IPS DF 6.9 (cell line): ENCODE data around the gene RNF181.
"Not testable (repeated sequence)": the region's sequence is repeated elsewhere in the genome, so short reads cannot be mapped to it uniquely, and the experiment has no call there.

ENCODE experiments used
- DNase-seq: peaks from one replicate; pipeline ENCODE4 v3.0.0-alpha.2; 2013; ENCODE audit warnings: low read depth, low spot score
- H3K27ac ChIP-seq: one replicate; pipeline ENCODE4 v1.5.1; 2013; ENCODE audit warnings: low read length, control low read depth
- H3K27me3 ChIP-seq: 2 replicates; pipeline ENCODE4 v1.6.1; 2013; ENCODE audit warnings: mild to moderate bottlenecking, low read length; ENCODE audit not compliant: control insufficient read depth, insufficient read depth
- H3K36me3 ChIP-seq: 2 replicates; pipeline ENCODE4 v1.6.1; 2013; ENCODE audit warnings: low read length; ENCODE audit not compliant: control insufficient read depth, insufficient read depth
- H3K4me1 ChIP-seq: 2 replicates; pipeline ENCODE4 v1.6.1; 2013; ENCODE audit warnings: low read length; ENCODE audit not compliant: control insufficient read depth, insufficient read depth
- H3K4me3 ChIP-seq: 2 replicates; pipeline ENCODE4 v1.5.1; 2013; ENCODE audit warnings: mild to moderate bottlenecking, low read length
- H3K9me3 ChIP-seq: 2 replicates; pipeline ENCODE4 v1.6.1; 2013; ENCODE audit warnings: low read length, inconsistent platforms; ENCODE audit not compliant: control insufficient read depth, insufficient read depth
- WGBS: extraction: QIAGEN DNeasy Blood & Tissue Kit; methylation state at CpG from one replicate; pipeline ENCODE4 v1.1.7; 2013; ENCODE audit warnings: mixed read lengths, missing lambda C conversion rate; ENCODE audit not compliant: insufficient read length, insufficient coverage; 5-methylcytosine and 5-hydroxymethylcytosine counted together

Gene RNF181

DNA sequence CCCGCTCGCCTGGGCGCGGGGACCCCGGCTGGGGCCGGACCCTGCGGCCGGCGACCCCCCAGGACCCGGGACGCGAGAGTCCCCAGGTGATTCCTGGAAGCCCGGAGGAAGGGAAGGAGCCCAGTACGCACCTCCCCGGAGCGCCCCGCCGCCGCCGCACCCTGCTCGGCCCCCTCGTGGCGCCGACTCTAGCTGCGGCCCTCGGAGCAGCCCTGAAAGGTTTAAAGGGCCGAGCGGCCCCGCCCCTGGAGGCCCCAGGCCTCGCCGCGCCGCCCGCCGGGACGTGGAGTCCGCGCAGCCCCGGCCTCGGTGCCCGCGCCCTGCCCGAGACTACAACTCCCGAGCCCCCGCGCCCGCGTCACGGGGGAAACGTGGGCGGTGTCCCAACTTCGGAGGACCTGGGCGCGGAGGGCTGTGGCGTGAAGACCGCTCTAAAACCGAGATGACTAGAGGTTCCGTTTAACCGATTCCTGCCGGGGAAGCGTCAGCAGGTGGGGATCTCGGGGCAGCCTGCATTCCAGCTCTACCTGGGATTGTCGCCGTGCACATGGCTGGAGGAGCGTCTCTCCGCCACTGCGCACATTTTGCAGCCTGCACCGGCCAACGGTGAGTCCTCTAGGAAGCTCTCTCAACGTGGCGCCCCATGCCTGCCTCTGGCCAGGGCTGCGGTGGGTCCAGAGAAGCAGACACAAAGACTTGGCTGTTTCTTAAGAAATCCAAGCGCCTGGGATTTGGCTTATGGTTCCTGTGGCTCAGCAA lies 7.1 kb downstream of the RNF181 start, which contains the start of gene TMEM150A:
TSS of gene TMEM150A (minus strand) at position 223 of the 759 bp plus-strand sequence. CDS start 750 bp downstream, outside the sequence.
- no CpG with 5 or more reads among the region's 73 CpGs for WGBS
- peaks cover 3% of the 10 kb centered on the region; the same call in 1 of the 2 replicates for H3K4me1 ChIP-seq
- no peaks in the 10 kb centered on the region for H3K27me3 ChIP-seq
- no peak within 1 kb of the TSS for H3K27ac ChIP-seq
- H3K4me3 ChIP-seq: peak within 1 kb of the TSS; percentile 98
- no peaks in the 10 kb centered on the region for H3K9me3 ChIP-seq
- H3K36me3 ChIP-seq: no peaks in the 10 kb centered on the region
- DNase-seq: peak; percentile 66

DNA sequence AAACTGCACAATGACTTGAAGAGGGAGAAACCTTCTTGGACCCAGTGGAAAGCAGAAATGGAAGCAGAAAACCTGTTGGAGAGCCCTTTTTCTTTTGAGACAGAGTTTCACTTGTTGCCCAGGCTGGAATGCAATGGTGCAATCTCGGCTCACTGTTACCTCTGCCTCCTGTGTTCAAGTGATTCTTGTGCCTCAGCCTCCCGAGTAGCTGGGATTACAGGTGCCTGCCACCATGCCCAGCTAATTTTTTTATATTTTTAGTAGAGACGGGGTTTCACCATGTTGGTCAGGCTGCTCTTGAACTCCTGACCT lies 8.5 kb downstream of the RNF181 start:
- H3K4me1 ChIP-seq, H3K27me3 ChIP-seq, H3K27ac ChIP-seq, DNase-seq, H3K9me3 ChIP-seq, H3K36me3 ChIP-seq, H3K4me3 ChIP-seq: not testable (repeated sequence)
- WGBS: no CpG with 5 or more reads among the region's 3 CpGs

DNA sequence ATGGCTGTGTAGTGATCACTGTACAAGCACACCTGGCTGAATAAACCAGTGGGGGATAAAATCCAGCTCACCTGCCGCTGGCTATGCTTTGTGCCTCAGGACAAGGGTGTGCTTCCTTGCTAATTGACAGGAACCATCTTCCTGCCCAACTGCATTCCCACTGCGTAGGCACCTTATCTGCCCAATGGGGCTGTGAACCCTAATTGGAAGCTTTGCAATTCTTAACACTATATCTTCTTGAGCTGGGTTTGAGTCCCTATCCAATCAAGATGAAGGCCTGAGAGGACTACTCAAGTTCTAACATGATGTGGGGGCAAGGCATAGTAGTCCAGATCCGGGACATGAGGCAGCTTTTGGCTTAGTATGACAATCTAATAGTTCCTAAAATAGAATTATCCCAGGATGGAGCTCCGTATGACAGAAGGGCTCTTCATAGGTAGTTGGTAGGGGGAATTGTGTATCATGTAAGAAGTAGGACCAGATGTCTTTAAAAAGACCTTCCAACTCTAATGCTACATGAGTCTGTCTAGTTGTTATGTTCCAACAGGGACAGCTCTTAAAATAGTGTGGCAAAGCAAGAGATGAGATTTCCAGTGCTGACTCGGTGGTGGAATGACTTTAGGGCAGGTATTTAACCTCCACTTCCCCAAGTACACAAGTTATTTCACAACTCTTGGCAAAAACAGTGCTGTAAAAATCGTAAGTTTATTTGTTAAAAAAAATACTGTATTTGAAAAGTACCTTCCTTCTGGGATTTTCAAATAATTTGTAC lies 9.2 kb downstream of the RNF181 start:
- no peaks in the 10 kb centered on the region for H3K9me3 ChIP-seq
- H3K4me1 ChIP-seq: peaks cover 3% of the 10 kb centered on the region; the same call in 1 of the 2 replicates
- H3K4me3 ChIP-seq: no peak overlapping the region
- peaks cover 5% of the 10 kb centered on the region; the same call in 1 of the 2 replicates for H3K36me3 ChIP-seq
- WGBS: no CpG with 5 or more reads among the region's 6 CpGs
- no peaks in the 10 kb centered on the region for H3K27me3 ChIP-seq
- no peak for DNase-seq
- no peak overlapping the region for H3K27ac ChIP-seq

DNA sequence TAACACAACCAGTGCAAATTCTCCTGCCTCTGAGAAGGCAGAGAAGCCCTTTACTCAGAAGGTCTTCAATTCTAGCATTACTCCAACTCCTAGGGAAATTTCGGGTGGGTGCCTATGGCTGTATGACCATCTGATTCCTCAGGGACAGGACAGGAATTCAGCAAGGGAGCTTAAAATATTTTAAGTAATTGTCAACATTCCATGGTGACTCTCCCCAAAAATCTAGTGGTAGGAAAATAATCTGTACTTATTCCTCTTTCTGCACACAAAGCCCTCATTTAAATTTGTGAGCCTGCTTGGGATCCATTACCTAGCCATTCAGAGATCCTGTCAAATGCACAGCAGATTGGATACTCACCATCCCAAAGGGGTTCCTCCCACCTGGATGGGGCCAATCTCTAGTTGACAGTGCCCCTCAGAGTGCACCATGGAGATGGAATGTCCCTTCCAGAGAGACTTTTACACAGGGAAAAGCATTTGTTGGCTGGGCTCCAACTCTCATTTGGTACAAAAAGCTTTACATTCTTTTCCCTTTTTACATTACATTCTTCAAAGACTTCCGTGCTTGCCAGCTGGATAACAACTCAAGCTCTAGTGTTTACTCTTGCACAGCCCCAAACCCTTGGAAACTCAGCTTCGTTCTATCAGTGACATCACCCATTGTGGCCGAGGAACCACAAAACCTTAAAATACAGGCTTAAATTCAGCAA lies 10.0 kb downstream of the RNF181 start:
- no peak overlapping the region for H3K27ac ChIP-seq
- no peak for DNase-seq
- peaks cover 5% of the 10 kb centered on the region; the same call in 1 of the 2 replicates for H3K36me3 ChIP-seq

DNA sequence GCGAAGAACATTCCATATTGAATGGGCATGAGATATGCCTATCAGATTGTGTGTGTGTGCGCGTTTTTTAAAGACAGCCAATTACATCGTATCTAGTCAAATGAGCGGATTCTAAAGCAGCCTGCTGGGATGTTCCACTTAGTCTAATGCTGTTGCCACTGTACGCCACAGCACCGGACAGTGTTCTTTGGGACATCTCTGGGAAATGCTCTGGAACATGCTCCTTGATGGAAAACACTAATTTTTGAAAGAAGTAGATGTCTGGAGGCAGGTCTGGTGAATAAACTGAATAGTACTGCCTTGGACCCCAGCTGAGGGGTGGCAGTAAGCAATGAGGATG lies 10.5 kb downstream of the RNF181 start:
- H3K9me3 ChIP-seq: no peaks in the 10 kb centered on the region
- WGBS: no CpG with 5 or more reads among the region's 7 CpGs
- H3K4me1 ChIP-seq: peaks cover 3% of the 10 kb centered on the region; the same call in 1 of the 2 replicates
- DNase-seq: no peak
- no peak overlapping the region for H3K27ac ChIP-seq
- H3K27me3 ChIP-seq: no peaks in the 10 kb centered on the region
- peaks cover 5% of the 10 kb centered on the region; the same call in 1 of the 2 replicates for H3K36me3 ChIP-seq
- no peak overlapping the region for H3K4me3 ChIP-seq

More for the DNA sequence above, 10.0 kb downstream of the RNF181 start:
- no peaks in the 10 kb centered on the region for H3K9me3 ChIP-seq
- H3K4me1 ChIP-seq: peaks cover 3% of the 10 kb centered on the region; the same call in 1 of the 2 replicates
- WGBS: no CpG with 5 or more reads among the region's 4 CpGs
- no peaks in the 10 kb centered on the region for H3K27me3 ChIP-seq
- H3K4me3 ChIP-seq: no peak overlapping the region

DNA sequence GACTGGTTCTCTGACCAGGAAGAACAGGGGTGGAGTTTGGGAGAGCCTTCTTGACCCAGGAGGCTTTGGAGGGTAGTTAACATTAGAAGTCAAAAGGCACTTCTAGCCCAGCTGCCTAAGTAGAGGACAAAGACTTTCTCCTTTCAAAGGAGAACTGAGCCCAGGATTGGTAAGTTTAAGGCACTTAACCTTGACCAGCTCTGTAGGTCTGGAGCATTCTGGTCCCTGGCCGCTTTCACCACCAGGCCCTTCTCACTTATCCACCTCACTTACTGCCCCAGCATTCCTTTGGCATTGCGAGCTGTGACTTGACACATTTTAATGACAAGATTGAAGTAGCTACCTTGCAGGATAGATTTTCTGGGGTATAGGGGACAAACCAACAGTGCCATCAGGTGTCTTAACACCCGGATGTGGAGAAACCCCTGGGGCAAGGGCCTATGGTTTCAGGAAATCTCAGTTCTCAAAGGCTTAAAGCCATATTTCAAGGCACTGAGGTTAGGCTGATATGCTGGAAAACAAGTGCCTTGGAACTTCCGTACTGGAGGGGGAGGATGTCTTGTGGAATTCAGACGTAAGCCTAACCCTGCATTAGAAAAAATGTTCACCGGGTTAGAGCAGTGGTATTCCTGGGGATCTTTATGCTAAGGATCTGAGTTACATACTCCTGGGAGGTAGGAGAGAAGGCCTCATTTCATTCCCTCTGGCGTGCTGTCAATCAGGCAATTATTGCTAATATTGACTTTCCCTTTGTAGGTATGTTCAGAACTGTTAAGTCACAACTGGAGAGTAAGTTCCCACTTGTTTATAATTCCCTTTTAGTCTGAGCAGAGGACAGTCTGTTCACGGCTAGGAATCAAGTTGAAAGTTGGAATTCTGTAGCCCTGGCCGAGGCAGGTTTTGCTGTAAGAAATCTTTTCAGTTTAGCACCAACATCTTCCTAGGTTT lies 12.0 kb downstream of the RNF181 start:
- Histone ChIP-seq H3K4me1 (no peaks in the 10 kb centered on the region), H3K36me3 (peaks cover 5% of the 10 kb centered on the region; the same call in 1 of the 2 replicates), H3K27me3 (no peaks in the 10 kb centered on the region), H3K9me3 (no peaks in the 10 kb centered on the region), H3K4me3 (no peak overlapping the region), H3K27ac (no peak overlapping the region)
- no CpG with 5 or more reads among the region's 9 CpGs for WGBS
- DNase-seq: no peak

DNA sequence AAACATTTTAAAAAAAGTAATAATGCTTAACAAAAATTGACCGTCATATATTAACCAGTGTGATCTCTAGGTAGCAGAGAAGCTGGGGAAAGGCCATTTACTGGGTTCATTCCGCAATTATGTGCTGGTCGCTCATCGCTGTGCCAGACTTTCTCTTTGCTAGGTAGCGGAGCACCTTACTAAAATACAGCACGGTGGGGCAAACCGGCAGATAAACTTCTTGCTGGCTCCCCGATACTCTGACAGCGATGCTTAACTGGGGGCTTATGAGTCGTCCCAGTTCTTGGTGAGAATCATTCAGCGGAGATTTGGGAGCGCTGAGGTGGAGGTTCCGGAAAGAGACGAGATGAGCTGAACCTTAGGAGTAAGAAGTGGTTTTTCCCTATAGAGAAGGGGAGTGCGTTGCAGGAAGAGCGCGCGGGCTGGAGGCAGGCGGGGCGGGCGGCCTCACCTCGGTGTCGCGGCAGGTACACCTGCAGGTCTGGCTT lies 15.7 kb downstream of the RNF181 start:
- DNase-seq: no peak
- H3K9me3 ChIP-seq: no peaks in the 10 kb centered on the region
- peak overlapping the region; percentile 88 for H3K4me3 ChIP-seq
- peaks cover 5% of the 10 kb centered on the region; the same call in 1 of the 2 replicates for H3K36me3 ChIP-seq
- no CpG with 5 or more reads among the region's 24 CpGs for WGBS
- H3K27me3 ChIP-seq: no peaks in the 10 kb centered on the region
- no peak overlapping the region for H3K27ac ChIP-seq
- no peaks in the 10 kb centered on the region for H3K4me1 ChIP-seq

DNA sequence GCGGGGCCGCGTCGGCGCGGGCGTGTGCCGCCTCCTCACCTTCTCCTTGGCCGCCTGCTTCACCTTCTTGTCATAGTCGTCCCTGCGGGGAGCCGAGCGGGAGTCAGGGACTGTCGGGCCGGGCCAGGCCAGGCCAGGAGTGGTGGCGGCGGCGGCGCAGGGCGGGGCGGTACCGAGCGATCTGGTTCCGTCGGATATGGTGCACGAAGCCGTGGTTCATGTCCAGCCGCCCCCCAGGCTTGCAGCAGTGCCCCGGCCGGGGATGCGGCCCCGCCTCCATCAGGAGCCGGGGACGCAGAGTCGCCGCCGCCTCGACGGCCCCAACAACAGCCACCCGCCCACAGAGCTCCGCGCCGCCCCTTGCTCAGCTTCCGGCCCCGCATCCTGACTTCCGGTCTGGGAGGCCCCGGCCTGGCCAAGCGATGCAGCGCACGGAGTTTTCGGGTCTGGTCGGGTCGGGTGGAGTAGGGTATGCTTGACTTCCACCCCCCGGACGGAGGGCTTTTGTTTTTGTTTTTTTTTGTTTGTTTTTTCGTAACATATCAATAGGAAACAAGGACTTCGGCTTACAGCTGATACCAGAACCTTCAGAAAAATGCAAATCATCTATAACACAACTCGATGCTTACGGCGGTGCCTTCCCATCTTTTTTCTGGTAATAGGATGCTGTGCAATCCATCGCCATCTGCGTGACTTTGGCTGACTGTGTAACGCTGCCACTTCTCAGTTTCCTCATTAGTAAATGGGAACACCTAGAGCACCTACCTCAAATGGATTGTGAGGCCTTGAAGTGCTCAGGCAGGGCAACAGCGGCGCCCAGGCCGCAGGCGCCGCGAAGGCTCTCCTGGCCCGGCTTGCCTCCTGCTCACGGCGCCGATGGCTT lies 16.4 kb downstream of the RNF181 start, which contains the start of gene C2orf68:
TSS of gene C2orf68 (minus strand) at position 362 of the 883 bp plus-strand sequence. CDS start at position 280, 82 bp downstream.
- no peak within 1 kb of the TSS for H3K27ac ChIP-seq
- no CpG with 5 or more reads among the region's 73 CpGs for WGBS
- peak within 1 kb of the TSS; percentile 88 for H3K4me3 ChIP-seq

More for the DNA sequence above, 16.4 kb downstream of the RNF181 start, which contains the start of gene C2orf68:
- Histone ChIP-seq H3K4me1 (no peaks in the 10 kb centered on the region), H3K9me3 (no peaks in the 10 kb centered on the region), H3K36me3 (peaks cover 5% of the 10 kb centered on the region; the same call in 1 of the 2 replicates), H3K27me3 (no peaks in the 10 kb centered on the region)
- peak; percentile 75 for DNase-seq
